Spleen (tissue), 7 donors: ENCODE data around the gene CHCHD3.

Experiments
- POLR2A ChIP-seq, 3 donors: fragments of 450-650 bp; IDR thresholded peaks; one replicate each; pipeline ENCODE4 v1.5.1; 2017; ENCODE audit warnings: antibody characterized with exemption in 3 of 3, mild to moderate bottlenecking in 1 of 3
- POLR2AphosphoS5 ChIP-seq, 3 donors: sonication (generic); formaldehyde crosslinking; IDR thresholded peaks; one replicate each; pipeline ENCODE4 v1.5.1; 2017; ENCODE audit warnings: antibody characterized with exemption in 3 of 3
- TF ChIP-seq, protein P1 (sequence below), 11 experiments: fragments of 200-600 bp in 7 of 11; fragments of 450-650 bp in 4 of 11; sonication (generic) in 4 of 11; IDR thresholded peaks in 8 of 11; conservative IDR thresholded peaks in 3 of 11; 1 replicate in 7 of 11; 2 replicates in 4 of 11; pipeline versions ENCODE4 v1.4.0 to v1.8.0; 2016 to 2021; ENCODE audit warnings: antibody characterized with exemption in 11 of 11, inconsistent platforms in 4 of 11, mild to moderate bottlenecking in 1 of 11
- donor health status: DM: no; HTN: no; CAD: no; lungs with moderate emphysema.
- donor health status: DM: no; HTN: no; CAD: no.
- donor health status: DM: no; HTN: no; CAD: no.

GRCh38 chr7:132878204-132878919 lies 203.5 kb downstream of the CHCHD3 start:
- TF ChIP-seq, protein P1, sequence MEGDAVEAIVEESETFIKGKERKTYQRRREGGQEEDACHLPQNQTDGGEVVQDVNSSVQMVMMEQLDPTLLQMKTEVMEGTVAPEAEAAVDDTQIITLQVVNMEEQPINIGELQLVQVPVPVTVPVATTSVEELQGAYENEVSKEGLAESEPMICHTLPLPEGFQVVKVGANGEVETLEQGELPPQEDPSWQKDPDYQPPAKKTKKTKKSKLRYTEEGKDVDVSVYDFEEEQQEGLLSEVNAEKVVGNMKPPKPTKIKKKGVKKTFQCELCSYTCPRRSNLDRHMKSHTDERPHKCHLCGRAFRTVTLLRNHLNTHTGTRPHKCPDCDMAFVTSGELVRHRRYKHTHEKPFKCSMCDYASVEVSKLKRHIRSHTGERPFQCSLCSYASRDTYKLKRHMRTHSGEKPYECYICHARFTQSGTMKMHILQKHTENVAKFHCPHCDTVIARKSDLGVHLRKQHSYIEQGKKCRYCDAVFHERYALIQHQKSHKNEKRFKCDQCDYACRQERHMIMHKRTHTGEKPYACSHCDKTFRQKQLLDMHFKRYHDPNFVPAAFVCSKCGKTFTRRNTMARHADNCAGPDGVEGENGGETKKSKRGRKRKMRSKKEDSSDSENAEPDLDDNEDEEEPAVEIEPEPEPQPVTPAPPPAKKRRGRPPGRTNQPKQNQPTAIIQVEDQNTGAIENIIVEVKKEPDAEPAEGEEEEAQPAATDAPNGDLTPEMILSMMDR (IDR thresholded peaks at IDR 0.05 in 8 of 11, conservative IDR thresholded peaks at IDR 0.05 in 3 of 11): no peak
- TF ChIP-seq POLR2AphosphoS5 (IDR thresholded peaks at IDR 0.05) (no peak), POLR2A (IDR thresholded peaks at IDR 0.05) (no peak)
